ENCODE data around the gene CFAP410. TPM values are rescaled to one million over a fixed set of nuclear protein-coding genes. Genes with fewer than 3 reads are reported as not detected.

Gene CFAP410
- total RNA-seq, 1 experiment from 2014 or later, result 19.3 TPM

GRCh38 chr21:44359396-44359795 is 20.2 kb upstream of the CFAP410 start:
- H3K4me1 Mint-ChIP-seq, result no peaks in the 10 kb centered on the region
- POLR2A ChIA-PET, result no interaction called here

More at GRCh38 chr21:44359396-44359795, 20.2 kb upstream of the CFAP410 start:
- no peak overlapping the region for H3K27ac Mint-ChIP-seq
- no peak for TF ChIP-seq FOXK1 (CRISPR knock-in tag; IDR thresholded peaks at IDR 0.05)
- TF ChIP-seq, protein P1, sequence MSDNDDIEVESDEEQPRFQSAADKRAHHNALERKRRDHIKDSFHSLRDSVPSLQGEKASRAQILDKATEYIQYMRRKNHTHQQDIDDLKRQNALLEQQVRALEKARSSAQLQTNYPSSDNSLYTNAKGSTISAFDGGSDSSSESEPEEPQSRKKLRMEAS (CRISPR knock-in tag; IDR thresholded peaks at IDR 0.05), result no peak
- TF ChIP-seq ATF1 (CRISPR knock-in tag; IDR thresholded peaks at IDR 0.05), result no peak
- no peak for TF ChIP-seq ZNF219 (CRISPR knock-in tag; IDR thresholded peaks at IDR 0.05; ENCODE audit: borderline replicate concordance)
- TF ChIP-seq ZNF121 (CRISPR knock-in tag; IDR thresholded peaks at IDR 0.05), result no peak
- TF ChIP-seq ERG (CRISPR knock-in tag; IDR thresholded peaks at IDR 0.05), result no peak
- TF ChIP-seq ZNF425 (CRISPR knock-in tag; conservative IDR thresholded peaks at IDR 0.05), result no peak
- TF ChIP-seq, protein P2, sequence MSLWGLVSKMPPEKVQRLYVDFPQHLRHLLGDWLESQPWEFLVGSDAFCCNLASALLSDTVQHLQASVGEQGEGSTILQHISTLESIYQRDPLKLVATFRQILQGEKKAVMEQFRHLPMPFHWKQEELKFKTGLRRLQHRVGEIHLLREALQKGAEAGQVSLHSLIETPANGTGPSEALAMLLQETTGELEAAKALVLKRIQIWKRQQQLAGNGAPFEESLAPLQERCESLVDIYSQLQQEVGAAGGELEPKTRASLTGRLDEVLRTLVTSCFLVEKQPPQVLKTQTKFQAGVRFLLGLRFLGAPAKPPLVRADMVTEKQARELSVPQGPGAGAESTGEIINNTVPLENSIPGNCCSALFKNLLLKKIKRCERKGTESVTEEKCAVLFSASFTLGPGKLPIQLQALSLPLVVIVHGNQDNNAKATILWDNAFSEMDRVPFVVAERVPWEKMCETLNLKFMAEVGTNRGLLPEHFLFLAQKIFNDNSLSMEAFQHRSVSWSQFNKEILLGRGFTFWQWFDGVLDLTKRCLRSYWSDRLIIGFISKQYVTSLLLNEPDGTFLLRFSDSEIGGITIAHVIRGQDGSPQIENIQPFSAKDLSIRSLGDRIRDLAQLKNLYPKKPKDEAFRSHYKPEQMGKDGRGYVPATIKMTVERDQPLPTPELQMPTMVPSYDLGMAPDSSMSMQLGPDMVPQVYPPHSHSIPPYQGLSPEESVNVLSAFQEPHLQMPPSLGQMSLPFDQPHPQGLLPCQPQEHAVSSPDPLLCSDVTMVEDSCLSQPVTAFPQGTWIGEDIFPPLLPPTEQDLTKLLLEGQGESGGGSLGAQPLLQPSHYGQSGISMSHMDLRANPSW (CRISPR knock-in tag; conservative IDR thresholded peaks at IDR 0.05; ENCODE audit: low read depth), result no peak
- TF ChIP-seq NFYB (CRISPR knock-in tag; conservative IDR thresholded peaks at IDR 0.05; ENCODE audit: low read depth), result no peak
- TF ChIP-seq, protein P3, sequence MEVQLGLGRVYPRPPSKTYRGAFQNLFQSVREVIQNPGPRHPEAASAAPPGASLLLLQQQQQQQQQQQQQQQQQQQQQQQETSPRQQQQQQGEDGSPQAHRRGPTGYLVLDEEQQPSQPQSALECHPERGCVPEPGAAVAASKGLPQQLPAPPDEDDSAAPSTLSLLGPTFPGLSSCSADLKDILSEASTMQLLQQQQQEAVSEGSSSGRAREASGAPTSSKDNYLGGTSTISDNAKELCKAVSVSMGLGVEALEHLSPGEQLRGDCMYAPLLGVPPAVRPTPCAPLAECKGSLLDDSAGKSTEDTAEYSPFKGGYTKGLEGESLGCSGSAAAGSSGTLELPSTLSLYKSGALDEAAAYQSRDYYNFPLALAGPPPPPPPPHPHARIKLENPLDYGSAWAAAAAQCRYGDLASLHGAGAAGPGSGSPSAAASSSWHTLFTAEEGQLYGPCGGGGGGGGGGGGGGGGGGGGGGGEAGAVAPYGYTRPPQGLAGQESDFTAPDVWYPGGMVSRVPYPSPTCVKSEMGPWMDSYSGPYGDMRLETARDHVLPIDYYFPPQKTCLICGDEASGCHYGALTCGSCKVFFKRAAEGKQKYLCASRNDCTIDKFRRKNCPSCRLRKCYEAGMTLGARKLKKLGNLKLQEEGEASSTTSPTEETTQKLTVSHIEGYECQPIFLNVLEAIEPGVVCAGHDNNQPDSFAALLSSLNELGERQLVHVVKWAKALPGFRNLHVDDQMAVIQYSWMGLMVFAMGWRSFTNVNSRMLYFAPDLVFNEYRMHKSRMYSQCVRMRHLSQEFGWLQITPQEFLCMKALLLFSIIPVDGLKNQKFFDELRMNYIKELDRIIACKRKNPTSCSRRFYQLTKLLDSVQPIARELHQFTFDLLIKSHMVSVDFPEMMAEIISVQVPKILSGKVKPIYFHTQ (CRISPR knock-in tag; IDR thresholded peaks at IDR 0.05), result no peak
- TF ChIP-seq IRF2 (CRISPR knock-in tag; IDR thresholded peaks at IDR 0.05; ENCODE audit: borderline replicate concordance, low read depth), result no peak
- no peak for TF ChIP-seq ETV6 (CRISPR knock-in tag; IDR thresholded peaks at IDR 0.05)
- TF ChIP-seq ESRRA (CRISPR knock-in tag; IDR thresholded peaks at IDR 0.05; ENCODE audit: borderline replicate concordance), result no peak
- H3K9me3 Mint-ChIP-seq, result peaks cover 20% of the 10 kb centered on the region
- H3K36me3 Mint-ChIP-seq, result peaks cover 3% of the 10 kb centered on the region; the same call in 1 of the 2 replicates
- peaks cover 7% of the 10 kb centered on the region; the same call in 1 of the 2 replicates for H3K27me3 Mint-ChIP-seq (ENCODE audit: low read depth)
- H3K4me3 Mint-ChIP-seq, result no peak overlapping the region
- no peak for ATAC-seq
- CTCF ChIA-PET, result no interaction called here
- no peak for DNase-seq (ENCODE audit: low spot score)
